H9 (cell line): Measurements from ENCODE around the gene B3GNT7. TPM values are rescaled to one million over a fixed set of nuclear protein-coding genes. Genes with fewer than 3 reads are reported as not detected.

Experiments
- DNase-seq: peaks from one replicate; pipeline ENCODE4 v3.0.0-alpha.2; 2017
- H2AFZ ChIP-seq: one replicate; pipeline ENCODE4 v1.6.1; 2013; ENCODE audit warnings: mild to moderate bottlenecking, low read length, control low read depth, moderate library complexity
- H2AK5ac ChIP-seq: 2 replicates; pipeline ENCODE4 v1.6.1; 2013; ENCODE audit warnings: low read length, control low read depth, mixed read lengths; ENCODE audit not compliant: insufficient read length
- H2BK120ac ChIP-seq: one replicate; pipeline ENCODE4 v1.6.1; 2013; ENCODE audit warnings: low read depth, mild to moderate bottlenecking, low read length, control low read depth, inconsistent platforms; ENCODE audit not compliant: poor library complexity, severe bottlenecking
- H2BK12ac ChIP-seq: 2 replicates; pipeline ENCODE4 v1.6.1; 2013; ENCODE audit warnings: low read length, control low read depth, mixed read lengths, low read depth; ENCODE audit not compliant: insufficient read length
- H2BK15ac ChIP-seq: 2 replicates; pipeline ENCODE4 v1.6.1; 2013; ENCODE audit warnings: low read depth, low read length, control low read depth
- H2BK20ac ChIP-seq: one replicate; pipeline ENCODE4 v1.6.1; 2013; ENCODE audit warnings: low read depth, mild to moderate bottlenecking, low read length, control low read depth, inconsistent platforms; ENCODE audit not compliant: poor library complexity, severe bottlenecking
- H2BK5ac ChIP-seq: 2 replicates; pipeline ENCODE4 v1.6.1; 2013; ENCODE audit warnings: low read length, control low read depth, mixed read lengths; ENCODE audit not compliant: insufficient read length
- H3K14ac ChIP-seq: 2 replicates; pipeline ENCODE4 v1.6.1; 2013; ENCODE audit warnings: low read length, control low read depth; ENCODE audit not compliant: insufficient read depth
- H3K18ac ChIP-seq: 2 replicates; pipeline ENCODE4 v1.6.1; 2013; ENCODE audit warnings: low read depth, mild to moderate bottlenecking, mixed read lengths, low read length, control low read depth; ENCODE audit not compliant: insufficient read length
- H3K23ac ChIP-seq: 2 replicates; pipeline ENCODE4 v1.6.1; 2013; ENCODE audit warnings: low read length, control low read depth, mixed read lengths, low read depth; ENCODE audit not compliant: insufficient read length
- H3K23me2 ChIP-seq: 2 replicates; pipeline ENCODE4 v1.6.1; 2013; ENCODE audit warnings: low read depth, mild to moderate bottlenecking, mixed read lengths, low read length, control low read depth; ENCODE audit not compliant: insufficient read length, poor library complexity, severe bottlenecking
- H3K27ac ChIP-seq: 2 replicates; pipeline ENCODE4 v1.5.1; 2013; ENCODE audit warnings: low read length, control low read depth, mixed read lengths, low read depth; ENCODE audit not compliant: insufficient read length
- H3K27me3 ChIP-seq: 2 replicates; pipeline ENCODE4 v1.6.1; 2013; ENCODE audit warnings: low read length, control low read depth, inconsistent platforms; ENCODE audit not compliant: insufficient read depth
- H3K4ac ChIP-seq: 2 replicates; pipeline ENCODE4 v1.6.1; 2013; ENCODE audit warnings: low read depth, mild to moderate bottlenecking, control low read depth, inconsistent platforms, low read length, moderate library complexity
- H3K4me1 ChIP-seq: 2 replicates; pipeline ENCODE4 v1.6.1; 2013; ENCODE audit warnings: low read length, control low read depth, inconsistent platforms; ENCODE audit not compliant: insufficient read depth
- H3K4me2 ChIP-seq: 2 replicates; pipeline ENCODE4 v1.6.1; 2013; ENCODE audit warnings: low read length, control low read depth, mixed read lengths; ENCODE audit not compliant: insufficient read length, insufficient read depth
- H3K56ac ChIP-seq: 2 replicates; pipeline ENCODE4 v1.6.1; 2013; ENCODE audit warnings: low read depth, mild to moderate bottlenecking, mixed read lengths, low read length, control low read depth; ENCODE audit not compliant: insufficient read length
- H3K79me1 ChIP-seq: 2 replicates; pipeline ENCODE4 v1.6.1; 2013; ENCODE audit warnings: low read depth, mild to moderate bottlenecking, moderate library complexity, low read length, control low read depth, inconsistent platforms; ENCODE audit not compliant: insufficient read depth, poor library complexity, severe bottlenecking
- H3K79me2 ChIP-seq: 2 replicates; pipeline ENCODE4 v1.6.1; 2013; ENCODE audit warnings: low read length, control low read depth, inconsistent platforms; ENCODE audit not compliant: insufficient read depth
- H3K9ac ChIP-seq: 2 replicates; pipeline ENCODE4 v1.6.1; 2013; ENCODE audit warnings: low read length, control low read depth, mixed read lengths; ENCODE audit not compliant: insufficient read length; ENCODE audit errors: extremely low read depth
- H3K9me3 ChIP-seq: one replicate; pipeline ENCODE4 v1.6.1; 2013; ENCODE audit warnings: low read depth, low read length, inconsistent platforms; ENCODE audit not compliant: control insufficient read depth
- H3T11ph ChIP-seq: one replicate; pipeline ENCODE4 v1.6.1; 2013; ENCODE audit warnings: mild to moderate bottlenecking, low read length, control low read depth, inconsistent platforms
- H4K20me1 ChIP-seq: one replicate; pipeline ENCODE4 v1.6.1; 2013; ENCODE audit not compliant: control insufficient read depth, insufficient read length, insufficient read depth
- H4K5ac ChIP-seq: 2 replicates; pipeline ENCODE4 v1.6.1; 2013; ENCODE audit warnings: low read depth, mild to moderate bottlenecking, mixed read lengths, low read length, control low read depth; ENCODE audit not compliant: insufficient read length
- H4K8ac ChIP-seq: replicated peaks from 2 replicates; pipeline ENCODE4 v1.6.1; 2013; ENCODE audit warnings: low read length, control low read depth, mixed read lengths, low read depth; ENCODE audit not compliant: insufficient read length
- H4K91ac ChIP-seq: 2 replicates; pipeline ENCODE4 v1.6.1; 2013; ENCODE audit warnings: low read depth, mild to moderate bottlenecking, moderate library complexity, mixed read lengths, low read length, control low read depth; ENCODE audit not compliant: insufficient read length
- H3K27ac Mint-ChIP-seq, 3 experiments: 2 replicates in 2 of 3; 3 replicates in 1 of 3; pipeline ENCODE4 v1.8.0; 2020 to 2021; ENCODE audit warnings: mixed read lengths in 3 of 3, mild to moderate bottlenecking in 1 of 3, moderate library complexity in 1 of 3
- H3K27me3 Mint-ChIP-seq: 2 replicates; pipeline ENCODE4 v1.8.0; 2021; ENCODE audit warnings: low read depth, mild to moderate bottlenecking, moderate library complexity, mixed read lengths
- H3K36me3 Mint-ChIP-seq, 3 experiments: 2 replicates in 2 of 3; 3 replicates in 1 of 3; pipeline ENCODE4 v1.8.0; 2020 to 2021; ENCODE audit warnings: low read depth in 3 of 3, mixed read lengths in 3 of 3; ENCODE audit not compliant: insufficient read depth in 1 of 3
- H3K4me1 Mint-ChIP-seq, 2 experiments: 2 replicates each; pipeline ENCODE4 v1.8.0; 2020; ENCODE audit warnings: mixed read lengths in 2 of 2
- H3K4me3 Mint-ChIP-seq, 2 experiments: 2 replicates in 1 of 2; 3 replicates in 1 of 2; pipeline ENCODE4 v1.8.0; 2020 to 2021; ENCODE audit warnings: mild to moderate bottlenecking in 2 of 2, mixed read lengths in 2 of 2, moderate library complexity in 1 of 2
- H3K9me3 Mint-ChIP-seq, 2 experiments: 2 replicates in 1 of 2; 3 replicates in 1 of 2; pipeline ENCODE4 v1.8.0; 2020; ENCODE audit warnings: mild to moderate bottlenecking in 2 of 2, mixed read lengths in 2 of 2, moderate library complexity in 1 of 2
- CTCF ChIP-seq: fragments of 200-600 bp; sonication (generic); conservative IDR thresholded peaks from 3 replicates; pipeline ENCODE4 v1.8.0; 2021; ENCODE audit warnings: antibody characterized with exemption, mild to moderate bottlenecking
- WGBS: extraction: QIAGEN DNeasy Blood & Tissue Kit; methylation state at CpG from one replicate; pipeline ENCODE4 v1.1.7; 2013; ENCODE audit warnings: missing lambda C conversion rate, low lambda C conversion rate, mixed read lengths; ENCODE audit not compliant: insufficient read length; ENCODE audit errors: extremely low coverage; 5-methylcytosine and 5-hydroxymethylcytosine counted together
- microRNA-seq: library from miRNA; unstranded; fragments of <30 nt; microRNA quantifications from one replicate; pipeline ENCODE4, GENCODE V29; 2020; ENCODE audit warnings: borderline microRNAs expressed
- total RNA-seq: library from RNA; stranded (reverse); gene quantifications from 2 replicates; pipeline ENCODE4 v1.2.1, GENCODE V29; 2021

B3GNT7 gene
- total RNA-seq, 1 experiment from 2014 or later = 42.2 TPM

- Histone ChIP-seq H3K9ac (no peak overlapping the region), H3K79me1 (no peaks in the 10 kb centered on the region)
- H3K36me3 Mint-ChIP-seq = peaks cover 25 to 51% (median 33%) of the 10 kb centered on the region in 3 experiments
These were observed 55.1 kb downstream of the B3GNT7 start for GRCh38 chr2:231450548-231450989.

More at GRCh38 chr2:231450548-231450989, 55.1 kb downstream of the B3GNT7 start:
- H3K9me3 Mint-ChIP-seq = no peaks in the 10 kb centered on the region
- H3K27ac Mint-ChIP-seq = peak overlapping the region in 1 of 3 experiments; percentile 82; a peak in 1 of 7 replicates
- Histone ChIP-seq H2AK5ac (no peak overlapping the region), H4K20me1 (no peaks in the 10 kb centered on the region), H4K91ac (no peak overlapping the region), H4K8ac (no peak overlapping the region), H2BK5ac (no peak overlapping the region), H3K27me3 (no peaks in the 10 kb centered on the region), H3K79me2 (no peaks in the 10 kb centered on the region), H3K23me2 (no peaks in the 10 kb centered on the region), H3K23ac (no peak overlapping the region), H4K5ac (no peak overlapping the region), H3K4me2 (no peak overlapping the region), H2BK15ac (no peak overlapping the region), H2BK120ac (no peak overlapping the region), H3K4ac (no peak overlapping the region), H2BK12ac (no peak overlapping the region), H3K14ac (no peak overlapping the region), H3K18ac (no peak overlapping the region), H3K4me1 (no peaks in the 10 kb centered on the region), H2BK20ac (no peak overlapping the region), H2AFZ (no peak overlapping the region), H3K27ac (no peak overlapping the region), H3T11ph (no peak overlapping the region), H3K56ac (no peak overlapping the region), H3K9me3 (no peaks in the 10 kb centered on the region)
- peaks cover 16 to 22% of the 10 kb centered on the region in 2 experiments for H3K4me1 Mint-ChIP-seq
- TF ChIP-seq CTCF = no peak
- DNase-seq = no peak
- H3K4me3 Mint-ChIP-seq = no peak overlapping the region
- WGBS = no CpG with 5 or more reads among the region's 4 CpGs
- no peaks in the 10 kb centered on the region; the same call in 1 of the 2 replicates for H3K27me3 Mint-ChIP-seq

Small RNAs within 50 kb of the gene (microRNA-seq; reads per million reads assigned to microRNA genes)
- not detected for gene MIR4777

Other genes with a start within 250 kb of the B3GNT7 start
- gene ARMC9, start 197.1 kb upstream of the B3GNT7 start, total RNA-seq = 33.8 and 37.6 TPM in 2 replicates
- gene NCL, start 68.8 kb downstream of the B3GNT7 start, total RNA-seq = 1,269 and 1,271 TPM in 2 replicates
- gene NMUR1, start 134.7 kb downstream of the B3GNT7 start, total RNA-seq = 0.13 and 0.20 TPM in 2 replicates
- gene TEX44, start 197.2 kb downstream of the B3GNT7 start, total RNA-seq = not detected in 2 replicates